HEK293 (cell line): ENCODE data around the gene TSPAN9.

Experiments
- CTCF ChIA-PET: fragments of 350-600 bp; formaldehyde crosslinking; extraction: SDS; loops from one replicate; lab custom pipeline; 2021; ENCODE audit warnings: antibody characterized with exemption; lab: Yijun Ruan, JAX
- POLR2A ChIA-PET: fragments of 300-600 bp; formaldehyde crosslinking; extraction: SDS; loops from one replicate; lab custom pipeline; 2020; ENCODE audit warnings: antibody characterized with exemption, inconsistent platforms; lab: Yijun Ruan, JAX
- H3K27ac ChIP-seq: fragments of 200-500 bp; sonication (Bioruptor generic); 2 replicates; pipeline ENCODE4 v1.5.1; 2014; ENCODE audit warnings: low read depth, low read length, control low read depth, inconsistent platforms; ENCODE audit errors: extremely low read depth
- H3K36me3 ChIP-seq, 2 experiments: fragments of 200-500 bp in 1 of 2; sonication (Bioruptor generic) in 1 of 2; 1 replicate in 1 of 2; 2 replicates in 1 of 2; pipeline ENCODE4 v1.5.1; 2014 to 2017; ENCODE audit warnings: inconsistent platforms in 2 of 2, low read length in 2 of 2; ENCODE audit not compliant: control insufficient read depth in 2 of 2, insufficient read depth in 1 of 2
- H3K4me1 ChIP-seq: fragments of 200-500 bp; sonication (Bioruptor generic); 2 replicates; pipeline ENCODE4 v1.5.1; 2014; ENCODE audit warnings: mild to moderate bottlenecking, low read length, inconsistent platforms; ENCODE audit not compliant: control insufficient read depth, insufficient read depth
- H3K4me3 ChIP-seq: 2 replicates; pipeline ENCODE4 v1.5.1; 2011; ENCODE audit warnings: low read depth, mild to moderate bottlenecking, control low read depth, low read length, moderate library complexity
- H3K9me3 ChIP-seq: fragments of 200-500 bp; sonication (Bioruptor generic); 2 replicates; pipeline ENCODE4 v1.5.1; 2014; ENCODE audit warnings: low read depth, low read length, inconsistent platforms; ENCODE audit not compliant: control insufficient read depth, insufficient read depth
- IKZF3 ChIP-seq: fragments of 450-650 bp; IDR thresholded peaks from 2 replicates; pipeline ENCODE4 v1.5.0; 2018; ENCODE audit warnings: missing biosample characterization, mild to moderate bottlenecking, missing genetic modification characterization, moderate library complexity
- MZF1 ChIP-seq: fragments of 450-650 bp; formaldehyde crosslinking; IDR thresholded peaks from 2 replicates; pipeline ENCODE4 v1.5.1; 2017; ENCODE audit warnings: missing biosample characterization, missing genetic modification characterization, borderline replicate concordance
- PBX3 ChIP-seq: sonication (generic); formaldehyde crosslinking; IDR thresholded peaks from 2 replicates; pipeline ENCODE4 v1.8.1; 2022; ENCODE audit warnings: mild to moderate bottlenecking, moderate library complexity, missing genetic modification reagents
- SALL2 ChIP-seq: fragments of 450-650 bp; formaldehyde crosslinking; IDR thresholded peaks from 2 replicates; pipeline ENCODE4 v1.5.0; 2017; ENCODE audit warnings: missing biosample characterization, mild to moderate bottlenecking, missing genetic modification characterization, borderline replicate concordance
- SP2 ChIP-seq: fragments of 450-650 bp; formaldehyde crosslinking; IDR thresholded peaks from 2 replicates; pipeline ENCODE4 v1.5.1; 2016; ENCODE audit warnings: missing biosample characterization, missing genetic modification characterization
- ZBTB49 ChIP-seq: fragments of 450-650 bp; formaldehyde crosslinking; IDR thresholded peaks from 2 replicates; pipeline ENCODE4 v1.5.1; 2016; ENCODE audit warnings: missing biosample characterization, missing genetic modification characterization, low read depth
- ZBTB8A ChIP-seq: fragments of 450-650 bp; formaldehyde crosslinking; IDR thresholded peaks from 2 replicates; pipeline ENCODE4 v1.5.1; 2016; ENCODE audit warnings: missing biosample characterization, missing genetic modification characterization
- ZFHX2 ChIP-seq: fragments of 450-650 bp; formaldehyde crosslinking; conservative IDR thresholded peaks from 2 replicates; pipeline ENCODE4 v1.5.1; 2016; ENCODE audit warnings: missing biosample characterization, missing genetic modification characterization
- ZIC2 ChIP-seq: fragments of 450-650 bp; formaldehyde crosslinking; IDR thresholded peaks from 2 replicates; pipeline ENCODE4 v1.5.1; 2016; ENCODE audit warnings: missing biosample characterization, missing genetic modification characterization
- ZNF138 ChIP-seq: fragments of 450-650 bp; formaldehyde crosslinking; IDR thresholded peaks from 2 replicates; pipeline ENCODE4 v1.5.1; 2016; ENCODE audit warnings: missing biosample characterization, missing genetic modification characterization, borderline replicate concordance
- ZNF157 ChIP-seq: fragments of 450-650 bp; formaldehyde crosslinking; IDR thresholded peaks from 2 replicates; pipeline ENCODE4 v1.5.1; 2016; ENCODE audit warnings: missing biosample characterization, missing genetic modification characterization
- ZNF16 ChIP-seq: fragments of 450-650 bp; formaldehyde crosslinking; IDR thresholded peaks from 2 replicates; pipeline ENCODE4 v1.5.1; 2016; ENCODE audit warnings: low read depth, missing biosample characterization, missing genetic modification characterization
- ZNF223 ChIP-seq: fragments of 450-650 bp; formaldehyde crosslinking; IDR thresholded peaks from 2 replicates; pipeline ENCODE4 v1.5.1; 2016; ENCODE audit warnings: missing biosample characterization, missing genetic modification characterization
- ZNF362 ChIP-seq: fragments of 450-650 bp; formaldehyde crosslinking; IDR thresholded peaks from 2 replicates; pipeline ENCODE4 v1.5.1; 2016; ENCODE audit warnings: missing biosample characterization, missing genetic modification characterization
- ZNF37A ChIP-seq: fragments of 450-650 bp; IDR thresholded peaks from 2 replicates; pipeline ENCODE4 v1.5.1; 2018; ENCODE audit warnings: missing biosample characterization, missing genetic modification characterization
- ZNF416 ChIP-seq: fragments of 450-650 bp; formaldehyde crosslinking; IDR thresholded peaks from 2 replicates; pipeline ENCODE4 v1.5.1; 2016; ENCODE audit warnings: missing biosample characterization, missing genetic modification characterization
- ZNF555 ChIP-seq: fragments of 450-650 bp; formaldehyde crosslinking; conservative IDR thresholded peaks from 2 replicates; pipeline ENCODE4 v1.5.1; 2017; ENCODE audit warnings: missing biosample characterization, mild to moderate bottlenecking, missing genetic modification characterization, inconsistent platforms
- ZNF76 ChIP-seq: fragments of 450-650 bp; formaldehyde crosslinking; IDR thresholded peaks from 2 replicates; pipeline ENCODE4; 2016; ENCODE audit warnings: low read depth, missing biosample characterization, missing genetic modification characterization, borderline replicate concordance
- ZNF791 ChIP-seq: fragments of 450-650 bp; formaldehyde crosslinking; IDR thresholded peaks from 2 replicates; pipeline ENCODE4 v1.5.1; 2016; ENCODE audit warnings: missing biosample characterization, missing genetic modification characterization
- ZNF830 ChIP-seq: fragments of 450-650 bp; IDR thresholded peaks from 2 replicates; pipeline ENCODE4 v1.5.0; 2018; ENCODE audit warnings: missing biosample characterization, missing genetic modification characterization, low read depth, mild to moderate bottlenecking, moderate library complexity
- ZSCAN16 ChIP-seq: fragments of 450-650 bp; formaldehyde crosslinking; IDR thresholded peaks from 2 replicates; pipeline ENCODE4 v1.5.1; 2016; ENCODE audit warnings: missing biosample characterization, missing genetic modification characterization
- ZSCAN18 ChIP-seq: fragments of 450-650 bp; formaldehyde crosslinking; IDR thresholded peaks from 2 replicates; pipeline ENCODE4 v1.5.1; 2016; ENCODE audit warnings: missing biosample characterization, missing genetic modification characterization
- ZSCAN23 ChIP-seq: fragments of 450-650 bp; formaldehyde crosslinking; IDR thresholded peaks from 2 replicates; pipeline ENCODE4 v1.5.1; 2016; ENCODE audit warnings: missing biosample characterization, missing genetic modification characterization

TSPAN9 gene

GRCh38 chr12:3309805-3310204 is 232.6 kb downstream of the TSPAN9 start (continued):
- TF ChIP-seq ZSCAN16 (tag by site-specific recombination), result no peak
- no peak for TF ChIP-seq ZNF791 (tag by site-specific recombination)
- no peak for TF ChIP-seq ZNF76 (tag by site-specific recombination)
- TF ChIP-seq ZNF223 (tag by site-specific recombination), result no peak
- TF ChIP-seq ZNF416 (tag by site-specific recombination), result no peak
- no peak for TF ChIP-seq ZNF362 (tag by site-specific recombination)
- TF ChIP-seq MZF1 (tag by site-specific recombination), result no peak
- no peak for TF ChIP-seq ZNF16 (tag by site-specific recombination)
- TF ChIP-seq, all 188 proteins: peak for 0

- TF ChIP-seq ZNF138 (tag by site-specific recombination) (no peak), ZIC2 (tag by site-specific recombination) (no peak), IKZF3 (tag by site-specific recombination) (no peak), ZNF555 (tag by site-specific recombination) (no peak), ZNF37A (tag by site-specific recombination) (no peak), ZSCAN18 (no peak), ZBTB8A (tag by site-specific recombination) (no peak)
- Histone ChIP-seq H3K4me3 (no peak overlapping the region), H3K27ac (no peak overlapping the region), H3K36me3 (no peaks in the 10 kb centered on the region), H3K9me3 (no peaks in the 10 kb centered on the region), H3K4me1 (no peaks in the 10 kb centered on the region)
- CTCF ChIA-PET, result interaction anchor here (11.4 kb wide), 1 partner anchor 10 kb away, joined by 96 read pairs; no protein-coding TSS in a partner anchor
- POLR2A ChIA-PET, result no interaction called here
These were observed 233.3 kb downstream of the TSPAN9 start for GRCh38 chr12:3310271-3311026.

- H3K27ac ChIP-seq, result no peak overlapping the region
- no peaks in the 10 kb centered on the region for H3K4me1 ChIP-seq
- POLR2A ChIA-PET, result no interaction called here
- H3K36me3 ChIP-seq, result no peaks in the 10 kb centered on the region
- H3K4me3 ChIP-seq, result no peak overlapping the region
- CTCF ChIA-PET, result interaction anchor here (0.6 to 11.4 kb wide), 3 partner anchors 11 to 459 kb away, joined by 3 to 96 read pairs (median 4); no protein-coding TSS in a partner anchor
- no peaks in the 10 kb centered on the region for H3K9me3 ChIP-seq
- no peak for TF ChIP-seq SALL2 (tag by site-specific recombination)
- 0 out of 2 replicates have a peak, but pooled peaks have one; percentile 21 for TF ChIP-seq ZIC2 (tag by site-specific recombination)
These were observed 233.8 kb downstream of the TSPAN9 start for GRCh38 chr12:3311027-3311402.

GRCh38 chr12:3311491-3312103 is 234.4 kb downstream of the TSPAN9 start:
- H3K27ac ChIP-seq, result no peak overlapping the region
- no peaks in the 10 kb centered on the region for H3K4me1 ChIP-seq
- TF ChIP-seq ZSCAN23 (tag by site-specific recombination) (no peak), ZFHX2 (tag by site-specific recombination) (peak; percentile 43), ZBTB49 (tag by site-specific recombination) (no peak), IKZF3 (tag by site-specific recombination) (no peak), ZNF157 (no peak), PBX3 (no peak), ZNF830 (tag by site-specific recombination) (no peak), SP2 (tag by site-specific recombination) (no peak)
- TF ChIP-seq, all 188 proteins: peak for 1
- H3K9me3 ChIP-seq, result no peaks in the 10 kb centered on the region
- no peak overlapping the region for H3K4me3 ChIP-seq
- no peaks in the 10 kb centered on the region for H3K36me3 ChIP-seq
- ChIA-PET CTCF (interaction anchor here (0.6 to 11.4 kb wide), 5 partner anchors 10 to 466 kb away, joined by 3 to 96 read pairs (median 5); no protein-coding TSS in a partner anchor), POLR2A (no interaction called here)
